ENCODE results near the gene CARS1. TPM values are rescaled to one million over a fixed set of nuclear protein-coding genes. Genes with fewer than 3 reads are reported as not detected.

The CARS1 gene
- total and polyA plus RNA-seq, 2 experiments from 2014 or later = 72.9 to 95.9 TPM

DNA sequence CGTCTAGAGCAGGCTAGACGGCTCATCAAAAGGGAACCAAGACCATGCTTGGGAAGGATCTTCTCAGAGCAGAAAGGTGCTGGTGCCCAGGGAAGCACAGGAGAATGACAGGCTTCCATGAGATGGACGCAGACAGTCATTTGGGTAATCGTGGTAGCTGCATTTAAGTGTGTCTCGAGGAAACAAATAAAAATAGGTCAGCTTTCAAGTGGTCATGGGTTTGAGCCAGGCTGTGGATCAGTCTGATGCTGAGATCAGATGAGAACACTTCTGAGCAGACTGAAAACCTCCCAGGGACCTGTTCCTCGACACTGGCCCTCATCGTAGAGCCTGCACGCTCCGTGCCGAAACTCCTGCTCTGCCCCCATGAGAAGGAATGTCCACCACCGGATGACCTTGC is 4.7 kb downstream of the CARS1 start:
- H3K36me3 Mint-ChIP-seq (ENCODE audit: low read depth) = peaks cover 44% of the 10 kb centered on the region
- no peaks in the 10 kb centered on the region for H3K9me2 ChIP-seq (ENCODE audit: insufficient read depth)
- H4K20me1 ChIP-seq (replicated peaks; ENCODE audit: insufficient read depth) = peaks cover 59% of the 10 kb centered on the region
- no peak overlapping the region for H3K27ac ChIP-seq (ENCODE audit: low read depth)
- no peaks in the 10 kb centered on the region; the same call in 1 of the 2 replicates for H3F3A ChIP-seq (replicated peaks; ENCODE audit: low read depth)
- peak overlapping the region; percentile 72 for H3K27ac Mint-ChIP-seq
- ATAC-seq (no peak), DNase-seq (ENCODE audit: low spot score) (no peak)
- H3K4me2 ChIP-seq = no peak overlapping the region
- H3K27me3 ChIP-seq (ENCODE audit: insufficient read depth) = no peaks in the 10 kb centered on the region
- TF ChIP-seq POLR2AphosphoS5 (IDR thresholded peaks at IDR 0.05; ENCODE audit: low read depth) (no peak), ZNF331 (CRISPR knock-in tag; IDR thresholded peaks at IDR 0.05; ENCODE audit: low read depth) (no peak), NANOG (IDR thresholded peaks at IDR 0.05; ENCODE audit: borderline replicate concordance) (no peak), JUNB (IDR thresholded peaks at IDR 0.05; ENCODE audit: unreplicated experiment) (no peak), CREB1 (CRISPR knock-in tag; IDR thresholded peaks at IDR 0.05; ENCODE audit: low read depth) (no peak), EZH2phosphoT487 (IDR thresholded peaks at IDR 0.05; ENCODE audit: unreplicated experiment) (no peak), EZH2 (IDR thresholded peaks at IDR 0.05; ENCODE audit: low read depth, unreplicated experiment) (no peak), STAT1 (IDR thresholded peaks at IDR 0.05; ENCODE audit: unreplicated experiment) (no peak)
- TF ChIP-seq, protein P1, sequence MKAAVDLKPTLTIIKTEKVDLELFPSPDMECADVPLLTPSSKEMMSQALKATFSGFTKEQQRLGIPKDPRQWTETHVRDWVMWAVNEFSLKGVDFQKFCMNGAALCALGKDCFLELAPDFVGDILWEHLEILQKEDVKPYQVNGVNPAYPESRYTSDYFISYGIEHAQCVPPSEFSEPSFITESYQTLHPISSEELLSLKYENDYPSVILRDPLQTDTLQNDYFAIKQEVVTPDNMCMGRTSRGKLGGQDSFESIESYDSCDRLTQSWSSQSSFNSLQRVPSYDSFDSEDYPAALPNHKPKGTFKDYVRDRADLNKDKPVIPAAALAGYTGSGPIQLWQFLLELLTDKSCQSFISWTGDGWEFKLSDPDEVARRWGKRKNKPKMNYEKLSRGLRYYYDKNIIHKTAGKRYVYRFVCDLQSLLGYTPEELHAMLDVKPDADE (IDR thresholded peaks at IDR 0.05) = no peak
- TF ChIP-seq, protein P2, sequence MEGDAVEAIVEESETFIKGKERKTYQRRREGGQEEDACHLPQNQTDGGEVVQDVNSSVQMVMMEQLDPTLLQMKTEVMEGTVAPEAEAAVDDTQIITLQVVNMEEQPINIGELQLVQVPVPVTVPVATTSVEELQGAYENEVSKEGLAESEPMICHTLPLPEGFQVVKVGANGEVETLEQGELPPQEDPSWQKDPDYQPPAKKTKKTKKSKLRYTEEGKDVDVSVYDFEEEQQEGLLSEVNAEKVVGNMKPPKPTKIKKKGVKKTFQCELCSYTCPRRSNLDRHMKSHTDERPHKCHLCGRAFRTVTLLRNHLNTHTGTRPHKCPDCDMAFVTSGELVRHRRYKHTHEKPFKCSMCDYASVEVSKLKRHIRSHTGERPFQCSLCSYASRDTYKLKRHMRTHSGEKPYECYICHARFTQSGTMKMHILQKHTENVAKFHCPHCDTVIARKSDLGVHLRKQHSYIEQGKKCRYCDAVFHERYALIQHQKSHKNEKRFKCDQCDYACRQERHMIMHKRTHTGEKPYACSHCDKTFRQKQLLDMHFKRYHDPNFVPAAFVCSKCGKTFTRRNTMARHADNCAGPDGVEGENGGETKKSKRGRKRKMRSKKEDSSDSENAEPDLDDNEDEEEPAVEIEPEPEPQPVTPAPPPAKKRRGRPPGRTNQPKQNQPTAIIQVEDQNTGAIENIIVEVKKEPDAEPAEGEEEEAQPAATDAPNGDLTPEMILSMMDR (conservative IDR thresholded peaks at IDR 0.05; ENCODE audit: low read depth in 2 of 2) = no peak
- TF ChIP-seq, protein P3, sequence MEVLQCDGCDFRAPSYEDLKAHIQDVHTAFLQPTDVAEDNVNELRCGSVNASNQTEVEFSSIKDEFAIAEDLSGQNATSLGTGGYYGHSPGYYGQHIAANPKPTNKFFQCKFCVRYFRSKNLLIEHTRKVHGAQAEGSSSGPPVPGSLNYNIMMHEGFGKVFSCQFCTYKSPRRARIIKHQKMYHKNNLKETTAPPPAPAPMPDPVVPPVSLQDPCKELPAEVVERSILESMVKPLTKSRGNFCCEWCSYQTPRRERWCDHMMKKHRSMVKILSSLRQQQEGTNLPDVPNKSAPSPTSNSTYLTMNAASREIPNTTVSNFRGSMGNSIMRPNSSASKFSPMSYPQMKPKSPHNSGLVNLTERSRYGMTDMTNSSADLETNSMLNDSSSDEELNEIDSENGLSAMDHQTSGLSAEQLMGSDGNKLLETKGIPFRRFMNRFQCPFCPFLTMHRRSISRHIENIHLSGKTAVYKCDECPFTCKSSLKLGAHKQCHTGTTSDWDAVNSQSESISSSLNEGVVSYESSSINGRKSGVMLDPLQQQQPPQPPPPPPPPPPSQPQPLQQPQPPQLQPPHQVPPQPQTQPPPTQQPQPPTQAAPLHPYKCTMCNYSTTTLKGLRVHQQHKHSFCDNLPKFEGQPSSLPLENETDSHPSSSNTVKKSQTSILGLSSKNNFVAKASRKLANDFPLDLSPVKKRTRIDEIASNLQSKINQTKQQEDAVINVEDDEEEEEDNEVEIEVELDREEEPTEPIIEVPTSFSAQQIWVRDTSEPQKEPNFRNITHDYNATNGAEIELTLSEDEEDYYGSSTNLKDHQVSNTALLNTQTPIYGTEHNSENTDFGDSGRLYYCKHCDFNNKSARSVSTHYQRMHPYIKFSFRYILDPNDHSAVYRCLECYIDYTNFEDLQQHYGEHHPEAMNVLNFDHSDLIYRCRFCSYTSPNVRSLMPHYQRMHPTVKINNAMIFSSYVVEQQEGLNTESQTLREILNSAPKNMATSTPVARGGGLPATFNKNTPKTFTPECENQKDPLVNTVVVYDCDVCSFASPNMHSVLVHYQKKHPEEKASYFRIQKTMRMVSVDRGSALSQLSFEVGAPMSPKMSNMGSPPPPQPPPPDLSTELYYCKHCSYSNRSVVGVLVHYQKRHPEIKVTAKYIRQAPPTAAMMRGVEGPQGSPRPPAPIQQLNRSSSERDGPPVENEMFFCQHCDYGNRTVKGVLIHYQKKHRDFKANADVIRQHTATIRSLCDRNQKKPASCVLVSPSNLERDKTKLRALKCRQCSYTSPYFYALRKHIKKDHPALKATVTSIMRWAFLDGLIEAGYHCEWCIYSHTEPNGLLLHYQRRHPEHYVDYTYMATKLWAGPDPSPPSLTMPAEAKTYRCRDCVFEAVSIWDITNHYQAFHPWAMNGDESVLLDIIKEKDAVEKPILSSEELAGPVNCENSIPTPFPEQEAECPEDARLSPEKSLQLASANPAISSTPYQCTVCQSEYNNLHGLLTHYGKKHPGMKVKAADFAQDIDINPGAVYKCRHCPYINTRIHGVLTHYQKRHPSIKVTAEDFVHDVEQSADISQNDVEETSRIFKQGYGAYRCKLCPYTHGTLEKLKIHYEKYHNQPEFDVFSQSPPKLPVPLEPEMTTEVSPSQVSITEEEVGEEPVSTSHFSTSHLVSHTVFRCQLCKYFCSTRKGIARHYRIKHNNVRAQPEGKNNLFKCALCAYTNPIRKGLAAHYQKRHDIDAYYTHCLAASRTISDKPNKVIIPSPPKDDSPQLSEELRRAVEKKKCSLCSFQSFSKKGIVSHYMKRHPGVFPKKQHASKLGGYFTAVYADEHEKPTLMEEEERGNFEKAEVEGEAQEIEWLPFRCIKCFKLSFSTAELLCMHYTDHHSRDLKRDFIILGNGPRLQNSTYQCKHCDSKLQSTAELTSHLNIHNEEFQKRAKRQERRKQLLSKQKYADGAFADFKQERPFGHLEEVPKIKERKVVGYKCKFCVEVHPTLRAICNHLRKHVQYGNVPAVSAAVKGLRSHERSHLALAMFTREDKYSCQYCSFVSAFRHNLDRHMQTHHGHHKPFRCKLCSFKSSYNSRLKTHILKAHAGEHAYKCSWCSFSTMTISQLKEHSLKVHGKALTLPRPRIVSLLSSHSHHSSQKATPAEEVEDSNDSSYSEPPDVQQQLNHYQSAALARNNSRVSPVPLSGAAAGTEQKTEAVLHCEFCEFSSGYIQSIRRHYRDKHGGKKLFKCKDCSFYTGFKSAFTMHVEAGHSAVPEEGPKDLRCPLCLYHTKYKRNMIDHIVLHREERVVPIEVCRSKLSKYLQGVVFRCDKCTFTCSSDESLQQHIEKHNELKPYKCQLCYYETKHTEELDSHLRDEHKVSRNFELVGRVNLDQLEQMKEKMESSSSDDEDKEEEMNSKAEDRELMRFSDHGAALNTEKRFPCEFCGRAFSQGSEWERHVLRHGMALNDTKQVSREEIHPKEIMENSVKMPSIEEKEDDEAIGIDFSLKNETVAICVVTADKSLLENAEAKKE (CRISPR knock-in tag; IDR thresholded peaks at IDR 0.05) = no peak
- TF ChIP-seq, protein P4, sequence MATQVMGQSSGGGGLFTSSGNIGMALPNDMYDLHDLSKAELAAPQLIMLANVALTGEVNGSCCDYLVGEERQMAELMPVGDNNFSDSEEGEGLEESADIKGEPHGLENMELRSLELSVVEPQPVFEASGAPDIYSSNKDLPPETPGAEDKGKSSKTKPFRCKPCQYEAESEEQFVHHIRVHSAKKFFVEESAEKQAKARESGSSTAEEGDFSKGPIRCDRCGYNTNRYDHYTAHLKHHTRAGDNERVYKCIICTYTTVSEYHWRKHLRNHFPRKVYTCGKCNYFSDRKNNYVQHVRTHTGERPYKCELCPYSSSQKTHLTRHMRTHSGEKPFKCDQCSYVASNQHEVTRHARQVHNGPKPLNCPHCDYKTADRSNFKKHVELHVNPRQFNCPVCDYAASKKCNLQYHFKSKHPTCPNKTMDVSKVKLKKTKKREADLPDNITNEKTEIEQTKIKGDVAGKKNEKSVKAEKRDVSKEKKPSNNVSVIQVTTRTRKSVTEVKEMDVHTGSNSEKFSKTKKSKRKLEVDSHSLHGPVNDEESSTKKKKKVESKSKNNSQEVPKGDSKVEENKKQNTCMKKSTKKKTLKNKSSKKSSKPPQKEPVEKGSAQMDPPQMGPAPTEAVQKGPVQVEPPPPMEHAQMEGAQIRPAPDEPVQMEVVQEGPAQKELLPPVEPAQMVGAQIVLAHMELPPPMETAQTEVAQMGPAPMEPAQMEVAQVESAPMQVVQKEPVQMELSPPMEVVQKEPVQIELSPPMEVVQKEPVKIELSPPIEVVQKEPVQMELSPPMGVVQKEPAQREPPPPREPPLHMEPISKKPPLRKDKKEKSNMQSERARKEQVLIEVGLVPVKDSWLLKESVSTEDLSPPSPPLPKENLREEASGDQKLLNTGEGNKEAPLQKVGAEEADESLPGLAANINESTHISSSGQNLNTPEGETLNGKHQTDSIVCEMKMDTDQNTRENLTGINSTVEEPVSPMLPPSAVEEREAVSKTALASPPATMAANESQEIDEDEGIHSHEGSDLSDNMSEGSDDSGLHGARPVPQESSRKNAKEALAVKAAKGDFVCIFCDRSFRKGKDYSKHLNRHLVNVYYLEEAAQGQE (IDR thresholded peaks at IDR 0.05; ENCODE audit: unreplicated experiment) = no peak
- H3K4me1 Mint-ChIP-seq = peaks cover 52% of the 10 kb centered on the region
- peak overlapping the region; percentile 20; the same call in 1 of the 3 replicates for H3K4me3 Mint-ChIP-seq
- H3K4me1 ChIP-seq (ENCODE audit: insufficient read depth) = peaks cover 28% of the 10 kb centered on the region
- H3K36me3 ChIP-seq (ENCODE audit: insufficient read depth) = peaks cover 10% of the 10 kb centered on the region
- H3K27me3 Mint-ChIP-seq (ENCODE audit: insufficient read depth, low read depth, poor library complexity) = peaks cover 12% of the 10 kb centered on the region
- peaks cover 94% of the 10 kb centered on the region for H3K79me2 ChIP-seq (replicated peaks; ENCODE audit: insufficient read depth)
- H3K9me3 Mint-ChIP-seq = no peaks in the 10 kb centered on the region
- H3K4me3 ChIP-seq = no peak overlapping the region
- H2AFZ ChIP-seq = no peak overlapping the region

Measured in GM23338 (cell line).